ENCODE measurements around the gene COL9A3. TPM values are rescaled to one million over a fixed set of nuclear protein-coding genes. Genes with fewer than 3 reads are reported as not detected.

Gene COL9A3
- total and polyA plus RNA-seq, 4 experiments from 2014 or later: 0.41 TPM; not detected in 3

DNA sequence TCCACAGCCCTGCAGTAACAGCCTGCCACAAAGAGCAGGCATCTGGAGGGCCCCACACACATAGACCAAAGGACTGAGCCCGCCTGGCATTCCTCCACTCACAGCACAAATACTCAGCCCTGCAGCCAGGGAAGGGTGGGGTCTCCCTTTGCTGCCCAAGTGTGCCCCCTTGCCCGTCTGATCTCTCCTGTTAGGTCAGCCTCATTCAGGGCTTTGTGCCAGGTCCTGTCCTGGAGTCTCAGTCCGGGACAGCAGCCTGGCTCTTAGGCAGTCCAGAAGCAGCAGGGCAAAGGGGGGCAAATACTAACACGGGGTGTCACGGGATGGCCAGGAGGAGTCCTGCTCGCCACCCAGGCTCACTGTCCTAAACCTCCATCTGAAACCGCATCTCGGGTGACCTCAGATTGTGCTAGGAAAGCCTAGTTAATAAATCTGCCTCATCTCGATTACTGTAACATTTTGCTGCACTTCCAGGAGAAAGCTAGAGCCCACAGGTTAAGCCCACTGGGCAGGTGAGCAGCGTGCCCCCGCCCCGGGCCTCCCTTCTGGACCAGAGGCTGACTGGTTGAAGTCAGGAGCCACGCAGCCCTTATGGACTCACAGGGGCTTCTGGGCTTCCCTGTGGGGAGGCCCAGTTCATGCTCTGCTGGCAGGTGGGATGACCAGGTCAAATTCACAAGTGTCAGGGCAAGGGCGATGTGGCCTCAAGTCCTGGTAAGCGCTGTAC lies 15.4 kb upstream of the COL9A3 start:
- H3K9me3 ChIP-seq (ENCODE audit: control insufficient read depth in 1 of 2, low read length in 2 of 2): no peaks in the 10 kb centered on the region
- no peak for DNase-seq
- H3K36me3 ChIP-seq (ENCODE audit: insufficient read depth, low read length): peaks cover 18% of the 10 kb centered on the region
- intact Hi-C loops (cut with micrococcal nuclease): no loop called here
- Mint-ChIP-seq H3K9me3 (peaks cover 0 to 3% (median 0%) of the 10 kb centered on the region in 8 donors), H3K27me3 (peaks cover 0 to 1% of the 10 kb centered on the region in 2 donors), H3K36me3 (peaks cover 15 to 40% of the 10 kb centered on the region in 2 donors), H3K27ac (peak overlapping the region in 4 of 7 donors; percentile 27 to 35 (median 32)), H3K4me1 (peaks cover 9 to 45% (median 21%) of the 10 kb centered on the region in 4 donors), H3K4me3 (peak overlapping the region in 2 of 8 donors; percentile 30 to 49)
- H3K27ac ChIP-seq (ENCODE audit: low read depth, low read length): no peak overlapping the region
- H3K4me1 ChIP-seq (ENCODE audit: insufficient read depth, low read length): peaks cover 29% of the 10 kb centered on the region
- H3K27me3 ChIP-seq (ENCODE audit: insufficient read depth, low read length): no peaks in the 10 kb centered on the region
- CTCF ChIA-PET (ENCODE audit: partially characterized antibody): no interaction called here
- POLR2A ChIA-PET (ENCODE audit: partially characterized antibody): no interaction called here
- H3K4me3 ChIP-seq (ENCODE audit: low read length in 2 of 2): no peak overlapping the region

GRCh38 chr20:62802026-62802712 lies 14.7 kb upstream of the COL9A3 start:
- Mint-ChIP-seq H3K4me3 (peak overlapping the region in 5 of 8 donors; percentile 0 to 49 (median 24)), H3K27me3 (peaks cover 0 to 1% of the 10 kb centered on the region in 2 donors), H3K36me3 (peaks cover 15 to 44% of the 10 kb centered on the region in 2 donors), H3K9me3 (peaks cover 0 to 3% (median 0%) of the 10 kb centered on the region in 8 donors), H3K4me1 (peaks cover 9 to 50% (median 24%) of the 10 kb centered on the region in 4 donors), H3K27ac (peak overlapping the region in 4 of 7 donors; percentile 27 to 81 (median 57))
- CTCF ChIA-PET (ENCODE audit: partially characterized antibody): interaction anchor here (0.9 kb wide), 1 partner anchor 11 kb away, joined by 3 read pairs; no protein-coding TSS in a partner anchor
- Histone ChIP-seq H3K27me3 (ENCODE audit: insufficient read depth, low read length) (no peaks in the 10 kb centered on the region), H3K27ac (ENCODE audit: low read depth, low read length) (no peak overlapping the region), H3K9me3 (ENCODE audit: control insufficient read depth in 1 of 2, low read length in 2 of 2) (no peaks in the 10 kb centered on the region), H3K36me3 (ENCODE audit: insufficient read depth, low read length) (peaks cover 18% of the 10 kb centered on the region), H3K4me1 (ENCODE audit: insufficient read depth, low read length) (peaks cover 32% of the 10 kb centered on the region), H3K4me3 (ENCODE audit: low read length in 2 of 2) (no peak overlapping the region)
- intact Hi-C loops (cut with micrococcal nuclease): no loop called here
- POLR2A ChIA-PET (ENCODE audit: partially characterized antibody): interaction anchor here (1.0 to 1.7 kb wide), 2 partner anchors 62 to 151 kb away, joined by 3 to 6 read pairs; no protein-coding TSS in a partner anchor
- no peak for DNase-seq

DNA sequence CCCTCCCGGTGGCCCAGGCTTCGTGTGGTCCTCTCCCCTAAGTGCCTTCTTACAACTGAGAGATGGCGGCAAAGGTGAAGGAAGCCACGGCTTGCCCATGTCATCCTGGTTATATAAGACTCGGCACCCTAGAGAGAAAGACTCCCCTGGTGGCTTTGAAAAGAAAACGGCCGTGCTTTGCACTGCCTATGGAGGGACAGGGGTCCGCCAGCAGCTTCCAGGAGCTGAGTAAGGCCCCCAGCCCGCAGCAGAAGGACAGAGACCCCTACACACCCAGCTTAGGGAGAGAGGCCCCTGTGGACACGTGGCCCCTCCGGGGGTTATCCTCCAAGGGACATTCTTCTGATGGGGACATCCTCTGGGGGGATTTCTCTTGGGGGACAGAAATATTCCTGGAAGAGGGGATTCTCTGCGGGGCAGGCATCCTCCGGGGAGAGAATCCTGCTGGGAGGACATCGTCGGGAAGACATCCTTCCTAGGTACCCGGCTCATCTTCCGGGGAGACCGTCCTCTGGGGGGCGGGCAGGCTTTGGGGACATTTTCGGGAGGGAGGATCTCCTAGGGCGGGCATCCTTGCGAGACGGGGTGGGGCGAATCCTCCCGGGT lies 12.7 kb upstream of the COL9A3 start:
- H3K36me3 Mint-ChIP-seq: peaks cover 14 to 39% of the 10 kb centered on the region in 2 donors
- H3K4me3 ChIP-seq (ENCODE audit: low read length in 2 of 2): peak overlapping the region; percentile 65 to 69
- H3K27me3 Mint-ChIP-seq: peaks cover 0 to 1% of the 10 kb centered on the region in 2 donors
- peak overlapping the region; percentile 90 to 100 (median 94) for H3K4me3 Mint-ChIP-seq
- CTCF ChIA-PET (ENCODE audit: partially characterized antibody): interaction anchor here (0.6 to 3.5 kb wide), 3 partner anchors 10 to 56 kb away, joined by 4 to 13 read pairs (median 5); no protein-coding TSS in a partner anchor
- POLR2A ChIA-PET (ENCODE audit: partially characterized antibody): interaction anchor here (1.0 to 4.0 kb wide), 8 partner anchors 9 to 161 kb away, joined by 3 to 75 read pairs (median 8); partner anchors contain the start of genes MRGBP and SLCO4A1
- H3K27ac ChIP-seq (ENCODE audit: low read depth, low read length): peak overlapping the region; percentile 72
- no peaks in the 10 kb centered on the region for H3K9me3 Mint-ChIP-seq
- H3K4me1 ChIP-seq (ENCODE audit: insufficient read depth, low read length): peaks cover 38% of the 10 kb centered on the region
- peak overlapping the region; percentile 95 to 100 (median 97) for H3K27ac Mint-ChIP-seq
- H3K27me3 ChIP-seq (ENCODE audit: insufficient read depth, low read length): no peaks in the 10 kb centered on the region
- peaks cover 25% of the 10 kb centered on the region for H3K36me3 ChIP-seq (ENCODE audit: insufficient read depth, low read length)
- intact Hi-C loops (cut with micrococcal nuclease): loop anchor here (1.0 kb wide), 1 partner anchor 10 kb away; no protein-coding TSS in a partner anchor
- H3K9me3 ChIP-seq (ENCODE audit: control insufficient read depth in 1 of 2, low read length in 2 of 2): no peaks in the 10 kb centered on the region
- H3K4me1 Mint-ChIP-seq: peaks cover 7 to 47% (median 22%) of the 10 kb centered on the region in 4 donors
- peak in 3 of 5 donors; percentile 23 to 63 (median 31) for DNase-seq

DNA sequence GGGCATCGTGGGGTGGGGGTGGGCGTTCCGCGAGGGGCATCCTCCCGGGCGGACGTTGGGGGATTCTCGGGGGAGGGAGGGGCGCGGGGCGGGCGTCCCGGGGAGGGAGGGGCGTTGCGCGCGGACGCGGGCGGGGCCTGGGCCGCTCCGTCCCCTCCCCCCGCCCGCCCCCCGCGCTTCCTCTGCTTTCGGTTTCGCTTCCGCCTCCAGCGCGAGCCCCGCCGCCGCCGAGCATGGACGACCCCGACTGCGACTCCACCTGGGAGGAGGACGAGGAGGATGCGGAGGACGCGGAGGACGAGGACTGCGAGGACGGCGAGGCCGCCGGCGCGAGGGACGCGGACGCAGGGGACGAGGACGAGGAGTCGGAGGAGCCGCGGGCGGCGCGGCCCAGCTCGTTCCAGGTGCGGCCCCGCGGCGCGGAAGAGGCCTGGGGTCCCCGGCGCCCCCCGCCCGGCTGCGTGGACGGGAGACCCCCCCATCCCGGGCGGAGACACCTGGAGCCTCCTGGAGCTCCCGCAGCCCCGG lies 12.2 kb upstream of the COL9A3 start, which contains the start of gene OGFR:
TSS of gene OGFR (plus strand) at position 209 of the 528 bp plus-strand sequence. CDS start at position 234, 25 bp downstream.
- peak; percentile 72 to 78 (median 74) for DNase-seq
- Histone ChIP-seq H3K27me3 (ENCODE audit: insufficient read depth, low read length) (no peaks in the 10 kb centered on the region), H3K9me3 (ENCODE audit: control insufficient read depth in 1 of 2, low read length in 2 of 2) (no peaks in the 10 kb centered on the region), H3K36me3 (ENCODE audit: insufficient read depth, low read length) (peaks cover 25% of the 10 kb centered on the region), H3K27ac (ENCODE audit: low read depth, low read length) (peak within 1 kb of the TSS; percentile 72), H3K4me1 (ENCODE audit: insufficient read depth, low read length) (peaks cover 38% of the 10 kb centered on the region), H3K4me3 (ENCODE audit: low read length in 2 of 2) (peak within 1 kb of the TSS; percentile 65 to 69)
- ChIA-PET POLR2A (ENCODE audit: partially characterized antibody) (interaction anchor here (1.0 to 4.0 kb wide), 8 partner anchors 9 to 162 kb away, joined by 3 to 75 read pairs (median 8); partner anchors contain the start of genes MRGBP and SLCO4A1), CTCF (ENCODE audit: partially characterized antibody) (interaction anchor here (0.6 to 3.5 kb wide), 3 partner anchors 10 to 57 kb away, joined by 4 to 13 read pairs (median 5); no protein-coding TSS in a partner anchor)
- peak within 1 kb of the TSS; percentile 93 to 100 (median 96) for H3K4me3 Mint-ChIP-seq
- no peaks in the 10 kb centered on the region for H3K9me3 Mint-ChIP-seq
- peaks cover 0 to 1% of the 10 kb centered on the region in 2 donors for H3K27me3 Mint-ChIP-seq
- peaks cover 7 to 47% (median 22%) of the 10 kb centered on the region in 4 donors for H3K4me1 Mint-ChIP-seq
- H3K36me3 Mint-ChIP-seq: peaks cover 11 to 34% of the 10 kb centered on the region in 2 donors
- H3K27ac Mint-ChIP-seq: peak within 1 kb of the TSS; percentile 95 to 100 (median 97)
- intact Hi-C loops (cut with micrococcal nuclease): loop anchor here (1.0 kb wide), 1 partner anchor 10 kb away; no protein-coding TSS in a partner anchor

GRCh38 chr20:62805155-62805710 lies 11.6 kb upstream of the COL9A3 start:
- Mint-ChIP-seq H3K27ac (peak overlapping the region in 6 of 7 donors; percentile 22 to 84 (median 58)), H3K9me3 (no peaks in the 10 kb centered on the region), H3K4me3 (peak overlapping the region; percentile 64 to 87 (median 79)), H3K4me1 (peaks cover 7 to 47% (median 22%) of the 10 kb centered on the region in 4 donors), H3K27me3 (peaks cover 0 to 1% of the 10 kb centered on the region in 2 donors), H3K36me3 (peaks cover 7 to 33% of the 10 kb centered on the region in 2 donors)
- Histone ChIP-seq H3K4me1 (ENCODE audit: insufficient read depth, low read length) (peaks cover 38% of the 10 kb centered on the region), H3K36me3 (ENCODE audit: insufficient read depth, low read length) (peaks cover 25% of the 10 kb centered on the region), H3K4me3 (ENCODE audit: low read length in 2 of 2) (peak overlapping the region; percentile 11 to 69), H3K27ac (ENCODE audit: low read depth, low read length) (peak overlapping the region; percentile 72), H3K27me3 (ENCODE audit: insufficient read depth, low read length) (no peaks in the 10 kb centered on the region), H3K9me3 (ENCODE audit: control insufficient read depth in 1 of 2, low read length in 2 of 2) (no peaks in the 10 kb centered on the region)
- intact Hi-C loops (cut with micrococcal nuclease): no loop called here
- ChIA-PET POLR2A (ENCODE audit: partially characterized antibody) (interaction anchor here (1.0 to 4.0 kb wide), 7 partner anchors 10 to 162 kb away, joined by 4 to 75 read pairs (median 8); partner anchors contain the start of genes MRGBP and SLCO4A1), CTCF (ENCODE audit: partially characterized antibody) (interaction anchor here (2.3 to 3.5 kb wide), 2 partner anchors 11 to 13 kb away, joined by 5 to 13 read pairs; no protein-coding TSS in a partner anchor)
- peak in 2 of 5 donors; percentile 22 to 26 for DNase-seq
